ENCODE data around the gene KRT86. TPM values are rescaled to one million over a fixed set of nuclear protein-coding genes. Genes with fewer than 3 reads are reported as not detected.

KRT86 gene
- polyA plus RNA-seq, 2 donors, result 0.04 to 0.10 TPM

DNA sequence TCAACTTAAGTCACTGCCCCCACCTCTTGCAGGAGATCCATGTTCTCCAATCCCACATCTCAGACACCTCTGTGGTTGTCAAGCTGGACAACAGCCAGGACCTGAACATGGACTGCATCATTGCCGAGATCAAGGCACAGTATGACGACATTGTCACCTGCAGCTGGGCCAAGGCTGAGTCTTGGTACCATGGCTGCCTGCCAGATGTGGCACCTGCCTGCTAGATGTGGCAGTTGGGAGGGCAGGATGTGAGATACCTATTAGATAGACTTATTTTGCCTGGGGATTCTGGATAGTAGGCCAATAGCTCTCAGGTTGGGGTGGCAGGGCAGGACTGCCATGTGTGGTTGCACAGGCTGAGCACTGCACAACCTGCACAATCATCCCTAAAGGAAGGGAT is 7.9 kb upstream of the KRT86 start:
- Histone ChIP-seq H3K4me1 (ENCODE audit: control insufficient read depth in 2 of 2, insufficient read depth in 2 of 2, low read length in 1 of 2) (no peaks in the 10 kb centered on the region), H3K27me3 (ENCODE audit: control insufficient read depth in 1 of 2, insufficient read depth in 2 of 2, low read length in 2 of 2) (peaks cover 0 to 3% of the 10 kb centered on the region in 2 donors), H3K4me3 (ENCODE audit: low read depth in 1 of 2, low read length in 2 of 2) (no peak overlapping the region), H3K9me3 (ENCODE audit: control insufficient read depth in 2 of 2, insufficient read depth in 1 of 2, low read depth in 1 of 2, low read length in 1 of 2) (no peaks in the 10 kb centered on the region), H3K36me3 (ENCODE audit: control insufficient read depth in 2 of 2, insufficient read depth in 2 of 2, low read length in 1 of 2) (no peaks in the 10 kb centered on the region), H3K27ac (ENCODE audit: low read depth in 2 of 2, low read length in 1 of 2) (no peak overlapping the region)
- 77 to 90% methylated on average over 2 of the region's 2 CpGs for WGBS, 2 donors

GRCh38 chr12:52267266-52267665 is 7.2 kb upstream of the KRT86 start:
- H3K9me3 ChIP-seq (ENCODE audit: control insufficient read depth in 2 of 2, insufficient read depth in 1 of 2, low read depth in 1 of 2, low read length in 1 of 2), result no peaks in the 10 kb centered on the region
- no peaks in the 10 kb centered on the region for H3K36me3 ChIP-seq (ENCODE audit: control insufficient read depth in 2 of 2, insufficient read depth in 2 of 2, low read length in 1 of 2)
- H3K27ac ChIP-seq (ENCODE audit: low read depth in 2 of 2, low read length in 1 of 2), result no peak overlapping the region
- 97 to 98% methylated on average over 3 of the region's 3 CpGs for WGBS, 2 donors
- no peaks in the 10 kb centered on the region for H3K4me1 ChIP-seq (ENCODE audit: control insufficient read depth in 2 of 2, insufficient read depth in 2 of 2, low read length in 1 of 2)
- peaks cover 0 to 2% of the 10 kb centered on the region in 2 donors for H3K27me3 ChIP-seq (ENCODE audit: control insufficient read depth in 1 of 2, insufficient read depth in 2 of 2, low read length in 2 of 2)
- H3K4me3 ChIP-seq (ENCODE audit: low read depth in 1 of 2, low read length in 2 of 2), result no peak overlapping the region

- Histone ChIP-seq H3K4me1 (ENCODE audit: control insufficient read depth in 2 of 2, insufficient read depth in 2 of 2, low read length in 1 of 2) (no peaks in the 10 kb centered on the region), H3K27ac (ENCODE audit: low read depth in 2 of 2, low read length in 1 of 2) (no peak overlapping the region), H3K27me3 (ENCODE audit: control insufficient read depth in 1 of 2, insufficient read depth in 2 of 2, low read length in 2 of 2) (no peaks in the 10 kb centered on the region), H3K9me3 (ENCODE audit: control insufficient read depth in 2 of 2, insufficient read depth in 1 of 2, low read depth in 1 of 2, low read length in 1 of 2) (no peaks in the 10 kb centered on the region), H3K36me3 (ENCODE audit: control insufficient read depth in 2 of 2, insufficient read depth in 2 of 2, low read length in 1 of 2) (no peaks in the 10 kb centered on the region), H3K4me3 (ENCODE audit: low read depth in 1 of 2, low read length in 2 of 2) (no peak overlapping the region)
- 84 to 85% methylated on average over 3 of the region's 3 CpGs for WGBS, 2 donors
Measured at GRCh38 chr12:52267699-52268098, 6.7 kb upstream of the KRT86 start.

GRCh38 chr12:52268212-52268611 is 6.2 kb upstream of the KRT86 start:
- Histone ChIP-seq H3K27me3 (ENCODE audit: control insufficient read depth in 1 of 2, insufficient read depth in 2 of 2, low read length in 2 of 2) (no peaks in the 10 kb centered on the region), H3K4me3 (ENCODE audit: low read depth in 1 of 2, low read length in 2 of 2) (no peak overlapping the region), H3K36me3 (ENCODE audit: control insufficient read depth in 2 of 2, insufficient read depth in 2 of 2, low read length in 1 of 2) (no peaks in the 10 kb centered on the region), H3K27ac (ENCODE audit: low read depth in 2 of 2, low read length in 1 of 2) (no peak overlapping the region), H3K9me3 (ENCODE audit: control insufficient read depth in 2 of 2, insufficient read depth in 1 of 2, low read depth in 1 of 2, low read length in 1 of 2) (no peaks in the 10 kb centered on the region), H3K4me1 (ENCODE audit: control insufficient read depth in 2 of 2, insufficient read depth in 2 of 2, low read length in 1 of 2) (no peaks in the 10 kb centered on the region)
- WGBS, 2 donors, result 74 to 80% methylated on average over 2 of the region's 2 CpGs

DNA sequence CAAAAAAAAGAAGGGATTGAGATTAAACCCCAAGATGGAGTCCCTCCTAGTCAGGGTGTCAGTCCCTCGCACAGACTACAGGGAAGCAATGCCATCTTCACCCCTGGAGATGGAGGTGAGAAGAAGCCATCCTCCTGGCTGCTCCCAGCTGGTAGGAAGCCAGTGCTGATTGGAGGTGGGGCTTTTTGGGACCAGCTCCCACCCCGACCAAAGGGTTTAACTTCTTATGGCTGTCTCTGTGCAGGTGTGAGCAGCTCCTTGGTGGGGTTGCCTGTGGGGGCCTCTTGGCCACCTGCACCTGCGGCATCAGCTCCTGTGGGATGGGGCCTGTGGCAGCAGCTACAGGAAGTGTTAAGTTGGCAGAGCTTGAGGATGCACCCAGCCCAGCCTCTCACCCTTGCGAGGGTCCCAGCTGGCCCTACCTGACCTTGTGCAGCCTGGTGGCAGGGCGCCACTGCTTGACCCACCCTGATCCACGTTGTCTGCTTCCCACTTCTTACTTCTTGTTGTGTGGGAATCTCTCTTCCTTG is 3.8 kb upstream of the KRT86 start:
- H3K9me3 ChIP-seq (ENCODE audit: control insufficient read depth in 2 of 2, insufficient read depth in 1 of 2, low read depth in 1 of 2, low read length in 1 of 2), result no peaks in the 10 kb centered on the region
- H3K4me3 ChIP-seq (ENCODE audit: low read depth in 1 of 2, low read length in 2 of 2), result no peak overlapping the region
- H3K4me1 ChIP-seq (ENCODE audit: control insufficient read depth in 2 of 2, insufficient read depth in 2 of 2, low read length in 1 of 2), result no peaks in the 10 kb centered on the region
- WGBS, 2 donors, result 79 to 82% methylated on average over 6 of the region's 6 CpGs
- H3K36me3 ChIP-seq (ENCODE audit: control insufficient read depth in 2 of 2, insufficient read depth in 2 of 2, low read length in 1 of 2), result no peaks in the 10 kb centered on the region
- no peak overlapping the region for H3K27ac ChIP-seq (ENCODE audit: low read depth in 2 of 2, low read length in 1 of 2)
- no peaks in the 10 kb centered on the region for H3K27me3 ChIP-seq (ENCODE audit: control insufficient read depth in 1 of 2, insufficient read depth in 2 of 2, low read length in 2 of 2)

GRCh38 chr12:52271158-52271557 is 3.3 kb upstream of the KRT86 start:
- Histone ChIP-seq H3K27me3 (ENCODE audit: control insufficient read depth in 1 of 2, insufficient read depth in 2 of 2, low read length in 2 of 2) (no peaks in the 10 kb centered on the region), H3K9me3 (ENCODE audit: control insufficient read depth in 2 of 2, insufficient read depth in 1 of 2, low read depth in 1 of 2, low read length in 1 of 2) (no peaks in the 10 kb centered on the region), H3K36me3 (ENCODE audit: control insufficient read depth in 2 of 2, insufficient read depth in 2 of 2, low read length in 1 of 2) (no peaks in the 10 kb centered on the region), H3K27ac (ENCODE audit: low read depth in 2 of 2, low read length in 1 of 2) (no peak overlapping the region), H3K4me3 (ENCODE audit: low read depth in 1 of 2, low read length in 2 of 2) (no peak overlapping the region), H3K4me1 (ENCODE audit: control insufficient read depth in 2 of 2, insufficient read depth in 2 of 2, low read length in 1 of 2) (no peaks in the 10 kb centered on the region)
- 71 to 75% methylated on average over 1 of the region's 1 CpG for WGBS, 2 donors

DNA sequence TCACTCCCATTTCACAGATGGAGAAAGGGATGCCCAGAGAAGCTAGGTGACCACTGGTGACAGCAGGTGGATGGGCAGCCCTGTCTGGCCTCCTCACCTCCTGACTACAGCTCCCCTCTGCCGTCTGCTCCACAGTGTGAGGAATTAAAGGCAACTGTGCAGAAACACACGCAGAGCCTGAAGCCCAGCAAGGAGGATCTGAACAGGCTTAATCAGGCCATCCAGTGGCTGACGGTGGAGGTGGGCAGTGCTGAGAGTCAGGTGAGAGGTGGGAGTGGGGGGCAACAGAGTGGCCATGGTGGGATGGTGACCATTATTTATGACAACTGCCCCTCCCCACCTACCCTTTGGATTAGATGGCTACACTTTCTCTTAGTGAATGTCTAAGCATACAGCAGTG is 1.2 kb downstream of the KRT86 start:
- Histone ChIP-seq H3K9me3 (ENCODE audit: control insufficient read depth in 2 of 2, insufficient read depth in 1 of 2, low read depth in 1 of 2, low read length in 1 of 2) (no peaks in the 10 kb centered on the region), H3K4me1 (ENCODE audit: control insufficient read depth in 2 of 2, insufficient read depth in 2 of 2, low read length in 1 of 2) (peaks cover 0 to 7% of the 10 kb centered on the region in 2 donors), H3K4me3 (ENCODE audit: low read depth in 1 of 2, low read length in 2 of 2) (no peak overlapping the region), H3K27ac (ENCODE audit: low read depth in 2 of 2, low read length in 1 of 2) (no peak overlapping the region), H3K27me3 (ENCODE audit: control insufficient read depth in 1 of 2, insufficient read depth in 2 of 2, low read length in 2 of 2) (no peaks in the 10 kb centered on the region), H3K36me3 (ENCODE audit: control insufficient read depth in 2 of 2, insufficient read depth in 2 of 2, low read length in 1 of 2) (no peaks in the 10 kb centered on the region)
- WGBS, 2 donors, result 82% methylated on average over 3 of the region's 3 CpGs

- Histone ChIP-seq H3K27me3 (ENCODE audit: control insufficient read depth in 1 of 2, insufficient read depth in 2 of 2, low read length in 2 of 2) (no peaks in the 10 kb centered on the region), H3K9me3 (ENCODE audit: control insufficient read depth in 2 of 2, insufficient read depth in 1 of 2, low read depth in 1 of 2, low read length in 1 of 2) (no peaks in the 10 kb centered on the region), H3K36me3 (ENCODE audit: control insufficient read depth in 2 of 2, insufficient read depth in 2 of 2, low read length in 1 of 2) (no peaks in the 10 kb centered on the region), H3K27ac (ENCODE audit: low read depth in 2 of 2, low read length in 1 of 2) (no peak overlapping the region), H3K4me1 (ENCODE audit: control insufficient read depth in 2 of 2, insufficient read depth in 2 of 2, low read length in 1 of 2) (peaks cover 0 to 9% of the 10 kb centered on the region in 2 donors), H3K4me3 (ENCODE audit: low read depth in 1 of 2, low read length in 2 of 2) (no peak overlapping the region)
- 74 to 85% methylated on average over 9 of the region's 9 CpGs for WGBS, 2 donors
Measured at GRCh38 chr12:52277486-52278245, 3.2 kb downstream of the KRT86 start.

DNA sequence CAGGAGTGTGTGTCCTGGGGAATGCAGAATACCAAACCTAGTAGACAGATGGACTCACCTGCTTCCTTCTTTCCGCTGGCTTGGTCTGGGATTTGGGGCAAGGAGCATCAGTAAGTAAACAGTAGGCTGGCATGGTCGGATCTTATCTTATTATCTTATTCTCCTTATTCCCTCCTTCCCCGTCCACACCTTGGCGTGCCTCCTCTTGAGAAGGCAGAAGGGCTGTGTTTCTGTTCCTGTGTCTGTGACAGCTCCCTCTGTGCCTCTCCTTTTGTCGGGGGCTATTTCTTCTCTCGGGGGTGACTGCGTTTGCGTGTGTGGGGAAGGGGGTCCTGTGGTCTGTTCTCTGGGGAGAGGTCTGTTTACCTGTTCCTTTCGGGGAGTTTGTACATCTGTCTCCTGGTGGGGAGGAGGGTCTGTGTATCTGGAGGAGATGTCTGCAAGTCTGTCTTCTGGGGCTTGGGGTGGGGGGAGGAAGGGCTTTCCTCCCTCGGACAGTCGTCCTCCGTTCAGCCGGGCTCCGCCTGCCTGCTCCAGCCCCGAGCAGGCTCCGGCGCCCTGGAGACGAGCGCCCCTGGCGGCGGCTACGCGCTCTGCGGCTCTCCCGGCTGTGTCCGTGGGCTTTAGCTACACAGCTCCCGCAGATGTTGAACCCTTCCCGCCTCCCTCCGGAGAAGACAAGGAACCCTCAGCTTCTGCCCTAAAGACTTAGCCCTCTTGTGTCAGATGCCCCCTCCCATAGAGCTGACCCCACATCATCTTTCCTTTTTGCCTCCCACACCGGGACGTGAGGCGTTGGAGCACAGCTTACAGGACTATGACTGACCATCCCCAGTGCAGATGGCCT is 4.4 kb downstream of the KRT86 start:
- Histone ChIP-seq H3K4me3 (ENCODE audit: low read depth in 1 of 2, low read length in 2 of 2) (no peak overlapping the region), H3K27ac (ENCODE audit: low read depth in 2 of 2, low read length in 1 of 2) (peak overlapping the region in 1 of 2 donors; percentile 89), H3K9me3 (ENCODE audit: control insufficient read depth in 2 of 2, insufficient read depth in 1 of 2, low read depth in 1 of 2, low read length in 1 of 2) (no peaks in the 10 kb centered on the region), H3K36me3 (ENCODE audit: control insufficient read depth in 2 of 2, insufficient read depth in 2 of 2, low read length in 1 of 2) (no peaks in the 10 kb centered on the region), H3K27me3 (ENCODE audit: control insufficient read depth in 1 of 2, insufficient read depth in 2 of 2, low read length in 2 of 2) (no peaks in the 10 kb centered on the region), H3K4me1 (ENCODE audit: control insufficient read depth in 2 of 2, insufficient read depth in 2 of 2, low read length in 1 of 2) (peaks cover 0 to 9% of the 10 kb centered on the region in 2 donors)
- 20 to 22% methylated on average over 31 to 32 of the region's 32 CpGs for WGBS, 2 donors

All from esophagus (tissue), 2 donors.